Effector memory CD8-positive, alpha-beta T cell (primary cell): ENCODE measurements around the gene AADAT.
A peak's percentile ranks its signal among the peaks of the same experiment; 100 is the strongest.
"Not testable (repeated sequence)": the region's sequence is repeated elsewhere in the genome, so short reads cannot be mapped to it uniquely, and the experiment has no call there.

Source experiments
- ATAC-seq: fragments of 150-1000 bp; cut with Tn5 transposase; replicated peaks from 2 replicates; pipeline ENCODE4 v1.10.0; 2021; ENCODE audit warnings: mild to moderate bottlenecking, moderate library complexity
- DNase-seq, 3 experiments: peaks; one replicate each; pipeline ENCODE4 v3.0.0; 2021
- H3K27ac Mint-ChIP-seq, 2 donors: one replicate each; pipeline ENCODE4 v1.8.0; 2022; ENCODE audit warnings: mild to moderate bottlenecking in 2 of 2, mixed read lengths in 2 of 2, moderate library complexity in 2 of 2
- H3K27me3 Mint-ChIP-seq, 2 donors: one replicate each; pipeline ENCODE4 v1.8.0; 2022; ENCODE audit warnings: mixed read lengths in 2 of 2
- H3K36me3 Mint-ChIP-seq: one replicate; pipeline ENCODE4 v1.8.0; 2022; ENCODE audit warnings: mild to moderate bottlenecking, moderate library complexity, mixed read lengths; ENCODE audit not compliant: insufficient read depth
- H3K4me1 Mint-ChIP-seq, 2 donors: one replicate each; pipeline ENCODE4 v1.8.0; 2022; ENCODE audit warnings: low read depth in 2 of 2, mixed read lengths in 2 of 2
- H3K4me3 Mint-ChIP-seq, 2 donors: one replicate each; pipeline ENCODE4 v1.8.0; 2022; ENCODE audit warnings: mild to moderate bottlenecking in 2 of 2, mixed read lengths in 2 of 2, moderate library complexity in 2 of 2
- H3K9me3 Mint-ChIP-seq, 2 donors: one replicate each; pipeline ENCODE4 v1.8.0; 2022; ENCODE audit warnings: mixed read lengths in 2 of 2

The AADAT gene

GRCh38 chr4:170079981-170080380 lies 9.8 kb downstream of the AADAT start:
- no peak overlapping the region for H3K27ac Mint-ChIP-seq
- H3K4me1 Mint-ChIP-seq, result no peaks in the 10 kb centered on the region
- H3K36me3 Mint-ChIP-seq, result no peaks in the 10 kb centered on the region
- H3K27me3 Mint-ChIP-seq, result peaks cover 26 to 37% of the 10 kb centered on the region in 2 donors
- H3K4me3 Mint-ChIP-seq, result no peak overlapping the region
- ATAC-seq (no peak), DNase-seq (no peak)
- H3K9me3 Mint-ChIP-seq, result no peaks in the 10 kb centered on the region

GRCh38 chr4:170071196-170071595 lies 18.6 kb downstream of the AADAT start:
- Mint-ChIP-seq H3K36me3 (no peaks in the 10 kb centered on the region), H3K9me3 (no peaks in the 10 kb centered on the region), H3K27me3 (peaks cover 9 to 17% of the 10 kb centered on the region in 2 donors), H3K4me1 (no peaks in the 10 kb centered on the region), H3K4me3 (no peak overlapping the region), H3K27ac (no peak overlapping the region)
- DNase-seq (no peak), ATAC-seq (no peak)

- Mint-ChIP-seq H3K9me3 (no peaks in the 10 kb centered on the region), H3K27ac (no peak overlapping the region)
Measured at GRCh38 chr4:170068438-170069128, 21.2 kb downstream of the AADAT start.

GRCh38 chr4:170059421-170059820 lies 30.3 kb downstream of the AADAT start:
- Mint-ChIP-seq H3K9me3 (no peaks in the 10 kb centered on the region), H3K27ac (no peak overlapping the region), H3K4me3 (no peak overlapping the region), H3K36me3 (no peaks in the 10 kb centered on the region), H3K27me3 (peaks cover 37 to 38% of the 10 kb centered on the region in 2 donors), H3K4me1 (no peaks in the 10 kb centered on the region)
- ATAC-seq (no peak), DNase-seq (no peak)

More at GRCh38 chr4:170068438-170069128, 21.2 kb downstream of the AADAT start:
- Mint-ChIP-seq H3K4me3 (no peak overlapping the region), H3K27me3 (peaks cover 10 to 18% of the 10 kb centered on the region in 2 donors), H3K36me3 (no peaks in the 10 kb centered on the region), H3K4me1 (no peaks in the 10 kb centered on the region)
- ATAC-seq, result no peak
- DNase-seq, result no peak

GRCh38 chr4:170058826-170059225 lies 30.9 kb downstream of the AADAT start:
- H3K4me3 Mint-ChIP-seq, result no peak overlapping the region
- H3K36me3 Mint-ChIP-seq, result no peaks in the 10 kb centered on the region
- H3K9me3 Mint-ChIP-seq, result no peaks in the 10 kb centered on the region
- no peak for ATAC-seq
- peaks cover 39 to 40% of the 10 kb centered on the region in 2 donors for H3K27me3 Mint-ChIP-seq
- no peaks in the 10 kb centered on the region for H3K4me1 Mint-ChIP-seq
- H3K27ac Mint-ChIP-seq, result no peak overlapping the region
- no peak for DNase-seq

GRCh38 chr4:170057866-170058265 lies 31.9 kb downstream of the AADAT start:
- no peaks in the 10 kb centered on the region for H3K4me1 Mint-ChIP-seq
- H3K27me3 Mint-ChIP-seq, result peaks cover 39 to 40% of the 10 kb centered on the region in 2 donors
- no peaks in the 10 kb centered on the region for H3K9me3 Mint-ChIP-seq
- no peak overlapping the region for H3K4me3 Mint-ChIP-seq
- DNase-seq (no peak), ATAC-seq (no peak)
- H3K27ac Mint-ChIP-seq, result no peak overlapping the region
- no peaks in the 10 kb centered on the region for H3K36me3 Mint-ChIP-seq

- DNase-seq, result no peak
- Mint-ChIP-seq H3K36me3 (no peaks in the 10 kb centered on the region), H3K27me3 (peaks cover 31 to 40% of the 10 kb centered on the region in 2 donors), H3K27ac (no peak overlapping the region), H3K4me1 (no peaks in the 10 kb centered on the region), H3K4me3 (no peak overlapping the region), H3K9me3 (no peaks in the 10 kb centered on the region)
- ATAC-seq, result no peak
Measured at GRCh38 chr4:170052919-170053318, 36.8 kb downstream of the AADAT start.

- Mint-ChIP-seq H3K36me3 (no peaks in the 10 kb centered on the region), H3K4me1 (no peaks in the 10 kb centered on the region), H3K4me3 (no peak overlapping the region), H3K27ac (no peak overlapping the region), H3K27me3 (peaks cover 31 to 40% of the 10 kb centered on the region in 2 donors), H3K9me3 (no peaks in the 10 kb centered on the region)
- no peak for DNase-seq
- no peak for ATAC-seq
Measured at GRCh38 chr4:170051402-170051801, 38.4 kb downstream of the AADAT start.

- peaks cover 16 to 27% of the 10 kb centered on the region in 2 donors for H3K27me3 Mint-ChIP-seq
- ATAC-seq, result no peak
- H3K36me3 Mint-ChIP-seq, result no peaks in the 10 kb centered on the region
- no peak for DNase-seq
- no peaks in the 10 kb centered on the region for H3K4me1 Mint-ChIP-seq
- H3K9me3 Mint-ChIP-seq, result no peaks in the 10 kb centered on the region
- H3K27ac Mint-ChIP-seq, result no peak overlapping the region
- H3K4me3 Mint-ChIP-seq, result no peak overlapping the region
Measured at GRCh38 chr4:170049766-170050165, 40.0 kb downstream of the AADAT start.

GRCh38 chr4:170047771-170048354 lies 41.9 kb downstream of the AADAT start:
- ATAC-seq, result no peak
- no peak overlapping the region for H3K27ac Mint-ChIP-seq
- H3K4me3 Mint-ChIP-seq, result no peak overlapping the region
- peak; percentile 43 to 52 (median 48) for DNase-seq
- no peaks in the 10 kb centered on the region for H3K9me3 Mint-ChIP-seq
- no peaks in the 10 kb centered on the region for H3K4me1 Mint-ChIP-seq
- H3K27me3 Mint-ChIP-seq, result peaks cover 0 to 14% of the 10 kb centered on the region in 2 donors
- no peaks in the 10 kb centered on the region for H3K36me3 Mint-ChIP-seq

GRCh38 chr4:170046156-170046555 lies 43.6 kb downstream of the AADAT start:
- DNase-seq, H3K4me1 Mint-ChIP-seq, ATAC-seq, H3K4me3 Mint-ChIP-seq, H3K36me3 Mint-ChIP-seq, H3K27ac Mint-ChIP-seq, H3K9me3 Mint-ChIP-seq: not testable (repeated sequence)
- peaks cover 4 to 12% of the 10 kb centered on the region in 2 donors for H3K27me3 Mint-ChIP-seq

- Mint-ChIP-seq H3K27me3 (peaks cover 18 to 24% of the 10 kb centered on the region in 2 donors), H3K36me3 (peaks cover 4% of the 10 kb centered on the region), H3K9me3 (no peaks in the 10 kb centered on the region), H3K27ac (no peak overlapping the region), H3K4me1 (no peaks in the 10 kb centered on the region), H3K4me3 (no peak overlapping the region)
- no peak for ATAC-seq
- no peak for DNase-seq
Measured at GRCh38 chr4:170040031-170040680, 49.6 kb downstream of the AADAT start.

- Mint-ChIP-seq H3K4me1 (no peaks in the 10 kb centered on the region), H3K9me3 (no peaks in the 10 kb centered on the region), H3K36me3 (peaks cover 4% of the 10 kb centered on the region), H3K27ac (no peak overlapping the region), H3K4me3 (no peak overlapping the region), H3K27me3 (peaks cover 21 to 24% of the 10 kb centered on the region in 2 donors)
- ATAC-seq, result no peak
- DNase-seq, result no peak
Measured at GRCh38 chr4:170038769-170039168, 51.0 kb downstream of the AADAT start.

GRCh38 chr4:170038232-170038631 lies 51.5 kb downstream of the AADAT start:
- DNase-seq, result no peak
- Mint-ChIP-seq H3K27me3 (peaks cover 21 to 24% of the 10 kb centered on the region in 2 donors), H3K9me3 (no peaks in the 10 kb centered on the region), H3K4me3 (no peak overlapping the region), H3K4me1 (no peaks in the 10 kb centered on the region), H3K27ac (no peak overlapping the region), H3K36me3 (peaks cover 4% of the 10 kb centered on the region)
- ATAC-seq, result no peak
